Ishikawa (cell line): Measurements from ENCODE around the gene MRTFA.

Source experiments
- CEBPB ChIP-seq: IDR thresholded peaks from 2 replicates; pipeline ENCODE4 v1.6.1; 2012
- CREB1 ChIP-seq: IDR thresholded peaks from 2 replicates; pipeline ENCODE4 v1.6.1; 2012; ENCODE audit warnings: low read depth
- EGR1 ChIP-seq: IDR thresholded peaks from 2 replicates; pipeline ENCODE4 v1.6.1; 2012
- EP300 ChIP-seq: IDR thresholded peaks from 2 replicates; pipeline ENCODE4 v1.6.1; 2012; ENCODE audit warnings: borderline replicate concordance
- FOXM1 ChIP-seq: IDR thresholded peaks from 2 replicates; pipeline ENCODE4 v1.6.1; 2012; ENCODE audit warnings: low read depth, borderline replicate concordance
- MAX ChIP-seq: IDR thresholded peaks from 2 replicates; pipeline ENCODE4 v1.6.1; 2012
- NFIC ChIP-seq: IDR thresholded peaks from 2 replicates; pipeline ENCODE4 v1.6.1; 2012
- RAD21 ChIP-seq: IDR thresholded peaks from 2 replicates; pipeline ENCODE4 v1.6.1; 2012; ENCODE audit warnings: low read depth
- REST ChIP-seq: IDR thresholded peaks from 2 replicates; pipeline ENCODE4 v1.6.1; 2012; ENCODE audit warnings: low read depth, mild to moderate bottlenecking
- TAF1 ChIP-seq: IDR thresholded peaks from 2 replicates; pipeline ENCODE4 v1.6.1; 2012; ENCODE audit warnings: low read depth, mild to moderate bottlenecking
- TCF12 ChIP-seq: IDR thresholded peaks from 2 replicates; pipeline ENCODE4 v1.6.1; 2012; ENCODE audit warnings: low read depth
- TEAD4 ChIP-seq: IDR thresholded peaks from 2 replicates; pipeline ENCODE4 v1.6.1; 2012
- USF1 ChIP-seq: IDR thresholded peaks from 2 replicates; pipeline ENCODE4 v1.6.1; 2012
- YY1 ChIP-seq: IDR thresholded peaks from 2 replicates; pipeline ENCODE4 v1.6.1; 2012; ENCODE audit warnings: low read depth
- ZBTB7A ChIP-seq: IDR thresholded peaks from 2 replicates; pipeline ENCODE4 v1.6.1; 2012; ENCODE audit warnings: low read depth

MRTFA gene

GRCh38 chr22:40385036-40385782 lies 251.3 kb downstream of the MRTFA start:
- no peak for TF ChIP-seq RAD21

- TF ChIP-seq FOXM1 (no peak), TEAD4 (no peak), YY1 (no peak), CEBPB (no peak), ZBTB7A (no peak), EP300 (no peak)
Observed at GRCh38 chr22:40383905-40384304, 252.6 kb downstream of the MRTFA start.

GRCh38 chr22:40381461-40381860 lies 255.1 kb downstream of the MRTFA start:
- TF ChIP-seq EP300, result no peak
- no peak for TF ChIP-seq RAD21
- TF ChIP-seq ZBTB7A, result no peak
- TF ChIP-seq EGR1, result no peak
- TF ChIP-seq CEBPB, result no peak
- TF ChIP-seq USF1, result no peak
- TF ChIP-seq MAX, result no peak
- TF ChIP-seq CREB1, result no peak
- TF ChIP-seq REST, result no peak
- no peak for TF ChIP-seq FOXM1
- TF ChIP-seq TEAD4, result no peak
- no peak for TF ChIP-seq TAF1
- no peak for TF ChIP-seq YY1
- no peak for TF ChIP-seq NFIC
- no peak for TF ChIP-seq TCF12

GRCh38 chr22:40377931-40378330 lies 258.6 kb downstream of the MRTFA start:
- TF ChIP-seq ZBTB7A, result no peak
- no peak for TF ChIP-seq TEAD4
- TF ChIP-seq YY1, result no peak
- TF ChIP-seq RAD21, result no peak
- no peak for TF ChIP-seq REST
- TF ChIP-seq NFIC, result no peak
- TF ChIP-seq TCF12, result no peak
- no peak for TF ChIP-seq TAF1

GRCh38 chr22:40376149-40376548 lies 260.4 kb downstream of the MRTFA start:
- TF ChIP-seq MAX (no peak), CREB1 (no peak), YY1 (no peak), ZBTB7A (no peak), EP300 (no peak), FOXM1 (no peak)

GRCh38 chr22:40374567-40374966 lies 262.0 kb downstream of the MRTFA start:
- TF ChIP-seq USF1 (no peak), TAF1 (no peak), EGR1 (no peak), EP300 (no peak), FOXM1 (no peak), TEAD4 (no peak), REST (no peak)
